ENCODE measurements around the gene HNF1A. TPM values are rescaled to one million over a fixed set of nuclear protein-coding genes. Genes with fewer than 3 reads are reported as not detected.

HNF1A gene
- total and polyA plus RNA-seq, 9 of the 15 experiments (the other 6 are each of a cell fraction or from before 2014, with no cell fraction given) = not detected

DNA sequence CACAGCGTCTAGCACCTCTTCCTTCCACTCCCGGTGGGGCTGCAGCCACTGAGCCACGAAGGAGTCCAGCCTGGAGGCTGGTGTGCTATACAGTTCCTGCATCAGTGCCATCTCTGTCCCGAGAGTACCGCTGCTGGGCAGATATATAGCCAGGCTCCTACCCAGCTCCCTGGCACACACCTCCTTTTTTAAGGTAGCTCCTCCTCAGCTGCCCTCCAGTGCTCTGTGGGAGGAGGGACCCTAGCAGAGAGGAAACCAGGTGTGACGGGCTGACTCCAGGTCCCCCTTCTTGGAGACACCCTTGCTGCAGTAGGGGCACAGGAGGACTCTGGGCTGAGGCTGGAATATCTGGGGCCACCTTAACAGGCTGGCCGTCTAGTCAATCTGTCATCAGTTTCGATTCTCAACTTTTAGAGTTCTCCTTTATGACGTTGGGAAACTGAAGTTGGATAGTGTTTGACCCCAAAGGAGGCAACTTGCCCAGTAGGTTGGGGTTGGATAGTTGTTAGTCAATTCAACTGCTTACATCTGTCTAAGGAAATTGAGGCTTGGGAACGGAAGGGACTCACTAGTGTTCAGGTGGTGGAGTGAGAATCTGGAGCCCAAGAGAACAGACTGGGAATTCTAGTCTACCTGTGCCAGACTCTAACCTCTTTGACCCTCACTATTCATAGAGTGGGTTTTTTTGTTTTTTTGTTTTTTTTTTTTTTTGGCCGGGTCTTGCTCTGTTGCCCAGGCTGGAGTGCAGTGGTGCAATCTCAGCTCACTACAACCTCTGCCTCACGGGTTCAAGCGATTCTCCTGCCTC, 60.7 kb downstream of the HNF1A start, which contains the start of gene OASL (continued):
- TF ChIP-seq, protein P1, sequence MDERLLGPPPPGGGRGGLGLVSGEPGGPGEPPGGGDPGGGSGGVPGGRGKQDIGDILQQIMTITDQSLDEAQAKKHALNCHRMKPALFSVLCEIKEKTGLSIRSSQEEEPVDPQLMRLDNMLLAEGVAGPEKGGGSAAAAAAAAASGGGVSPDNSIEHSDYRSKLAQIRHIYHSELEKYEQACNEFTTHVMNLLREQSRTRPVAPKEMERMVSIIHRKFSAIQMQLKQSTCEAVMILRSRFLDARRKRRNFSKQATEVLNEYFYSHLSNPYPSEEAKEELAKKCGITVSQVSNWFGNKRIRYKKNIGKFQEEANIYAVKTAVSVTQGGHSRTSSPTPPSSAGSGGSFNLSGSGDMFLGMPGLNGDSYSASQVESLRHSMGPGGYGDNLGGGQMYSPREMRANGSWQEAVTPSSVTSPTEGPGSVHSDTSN (CRISPR knock-in tag; IDR thresholded peaks at IDR 0.05; ENCODE audit: low read depth) = no peak
- TF ChIP-seq, protein P1 (tag; conservative IDR thresholded peaks at IDR 0.05; ENCODE audit: low read depth) = peak; percentile 80
- no peak for TF ChIP-seq PYGO2 (tag; IDR thresholded peaks at IDR 0.05)

DNA sequence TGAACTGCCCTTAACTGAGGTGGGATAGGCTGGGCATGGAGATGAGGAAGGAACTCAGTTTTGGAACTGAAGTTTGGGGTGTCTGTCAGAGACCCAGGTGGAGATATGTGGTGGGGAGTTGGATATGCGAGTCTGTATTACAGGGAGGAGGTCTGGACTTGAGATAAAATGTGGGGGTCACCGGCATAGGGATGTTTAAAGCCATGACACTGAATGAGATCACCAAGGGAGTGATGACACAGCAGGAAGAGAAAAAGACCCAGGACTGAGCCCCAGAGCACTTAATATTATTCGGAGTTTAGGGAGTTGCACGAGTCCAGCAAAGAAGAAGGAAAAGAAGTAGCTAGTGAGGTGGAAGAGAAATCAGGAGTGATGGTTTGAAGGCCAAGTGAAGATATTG, 64.7 kb downstream of the HNF1A start:
- Histone ChIP-seq H3K4me3 (no peak overlapping the region), H3K79me2 (ENCODE audit: control insufficient read depth, insufficient read depth, low read length) (no peaks in the 10 kb centered on the region), H3K9me3 (replicated peaks; ENCODE audit: control insufficient read depth, insufficient read depth, low read depth, low read length) (no peaks in the 10 kb centered on the region), H3K9me1 (ENCODE audit: control insufficient read depth, insufficient read depth, low read length) (no peaks in the 10 kb centered on the region), H3K27ac (ENCODE audit: extremely low read depth, low read depth, low read length) (no peak overlapping the region), H3K4me1 (replicated peaks in 1 of 2; ENCODE audit: control insufficient read depth in 2 of 2, insufficient read depth in 2 of 2, low read length in 2 of 2) (peaks cover 0 to 5% of the 10 kb centered on the region in 2 experiments; a peak in 1 of 5 replicates), H2AFZ (ENCODE audit: low read depth, low read length) (no peak overlapping the region), H3K4me2 (ENCODE audit: insufficient read depth, low read length) (no peak overlapping the region), H3K36me3 (ENCODE audit: control insufficient read depth, insufficient read depth, low read length) (no peaks in the 10 kb centered on the region), H3K9ac (ENCODE audit: insufficient read depth in 1 of 2, low read depth in 2 of 2, low read length in 2 of 2) (no peak overlapping the region), H4K20me1 (replicated peaks; ENCODE audit: control insufficient read depth, insufficient read depth, low read length) (peaks cover 3% of the 10 kb centered on the region; the same call in 1 of the 2 replicates), H3K27me3 (ENCODE audit: control insufficient read depth in 2 of 2, insufficient read depth in 2 of 2, low read length in 2 of 2) (peaks cover 15 to 26% of the 10 kb centered on the region in 2 experiments)
- ATAC-seq (no peak), DNase-seq (ENCODE audit: extremely low read depth in 1 of 4, low spot score in 3 of 4) (peak in 2 of 4 experiments; percentile 20 to 27), FAIRE-seq (no peak)
- ChIA-PET CTCF (ENCODE audit: low intra/inter-chr PET ratio) (no interaction called here), POLR2A (no interaction called here)
- in situ Hi-C loops (cut with MboI) (no loop called here), intact Hi-C loops (cut with micrococcal nuclease) (no loop called here)
- WGBS (ENCODE audit: insufficient coverage, low coverage, missing lambda C conversion rate) = 0% methylated on average over 4 of the region's 4 CpGs
- BruUV-seq (replicated peaks) = no TSS peak
- TF ChIP-seq, protein P2, sequence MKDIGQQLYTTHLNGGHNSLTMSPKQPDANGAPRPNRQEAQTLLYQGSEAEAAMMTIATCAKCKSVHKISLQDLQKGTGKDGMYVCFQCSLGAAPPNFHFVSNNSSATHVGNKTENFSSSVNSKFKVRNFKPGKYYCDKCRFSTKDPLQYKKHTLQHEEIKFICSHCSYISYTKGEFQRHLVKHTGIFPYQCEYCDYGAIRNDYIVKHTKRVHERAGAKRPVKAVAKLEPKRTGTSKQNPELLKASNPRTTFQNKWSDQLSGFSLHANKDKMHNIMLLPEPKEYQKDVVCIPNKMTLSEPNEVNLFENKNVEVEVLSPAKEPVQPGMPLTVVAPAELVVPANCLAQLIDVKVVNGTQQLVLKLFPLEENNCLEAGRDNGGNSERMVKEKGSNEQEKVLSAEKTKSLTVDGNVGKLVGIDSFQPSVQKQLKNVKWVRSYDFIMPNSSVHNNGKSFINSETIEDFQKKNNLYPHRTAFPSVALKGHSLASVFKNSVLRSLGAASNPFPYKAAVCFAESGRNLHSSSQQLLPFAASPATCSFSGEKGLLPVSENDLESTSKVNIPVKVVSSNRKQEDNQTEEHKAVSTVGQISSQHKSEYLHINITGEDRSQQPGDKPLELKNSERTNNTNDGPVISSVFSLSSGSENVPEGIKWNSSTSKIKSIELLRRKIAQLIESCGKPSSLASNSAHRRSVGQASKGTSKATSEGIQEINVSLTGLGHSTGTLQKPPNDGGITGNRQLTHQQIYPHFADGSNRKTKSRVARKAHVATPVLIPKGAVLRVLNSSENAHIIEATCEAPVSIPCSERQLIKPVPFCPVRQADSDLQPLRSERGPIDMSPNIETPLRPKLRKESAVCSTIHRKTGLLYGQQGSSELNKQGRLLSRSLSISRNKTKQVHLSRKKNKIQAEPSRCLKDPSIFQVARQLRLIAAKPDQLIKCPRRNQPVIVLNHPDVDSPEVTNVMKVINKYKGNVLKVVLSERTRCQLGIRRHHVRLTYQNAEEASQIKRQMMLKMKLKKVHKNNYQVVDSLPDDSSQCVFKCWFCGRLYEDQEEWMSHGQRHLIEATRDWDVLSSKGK (CRISPR knock-in tag; IDR thresholded peaks at IDR 0.05) = no peak
- TF ChIP-seq C11orf30 (IDR thresholded peaks at IDR 0.05; ENCODE audit: low read depth) (peak; percentile 77), RFX1 (IDR thresholded peaks at IDR 0.05) (no peak), XRCC3 (IDR thresholded peaks at IDR 0.05) (no peak), STAT5B (CRISPR knock-in tag; IDR thresholded peaks at IDR 0.05) (no peak), EZH2 (IDR thresholded peaks at IDR 0.05; ENCODE audit: borderline replicate concordance, low read depth, low read length) (no peak), ZNF778 (CRISPR knock-in tag; IDR thresholded peaks at IDR 0.05) (no peak), JUND (IDR thresholded peaks at IDR 0.05; ENCODE audit: borderline replicate concordance, low read depth, low read length) (peak; percentile 55; the same call in 1 of the 2 replicates), JUND (tag; IDR thresholded peaks at IDR 0.05; ENCODE audit: borderline replicate concordance, low read depth, low read length) (no peak)
- TF ChIP-seq, protein P3, sequence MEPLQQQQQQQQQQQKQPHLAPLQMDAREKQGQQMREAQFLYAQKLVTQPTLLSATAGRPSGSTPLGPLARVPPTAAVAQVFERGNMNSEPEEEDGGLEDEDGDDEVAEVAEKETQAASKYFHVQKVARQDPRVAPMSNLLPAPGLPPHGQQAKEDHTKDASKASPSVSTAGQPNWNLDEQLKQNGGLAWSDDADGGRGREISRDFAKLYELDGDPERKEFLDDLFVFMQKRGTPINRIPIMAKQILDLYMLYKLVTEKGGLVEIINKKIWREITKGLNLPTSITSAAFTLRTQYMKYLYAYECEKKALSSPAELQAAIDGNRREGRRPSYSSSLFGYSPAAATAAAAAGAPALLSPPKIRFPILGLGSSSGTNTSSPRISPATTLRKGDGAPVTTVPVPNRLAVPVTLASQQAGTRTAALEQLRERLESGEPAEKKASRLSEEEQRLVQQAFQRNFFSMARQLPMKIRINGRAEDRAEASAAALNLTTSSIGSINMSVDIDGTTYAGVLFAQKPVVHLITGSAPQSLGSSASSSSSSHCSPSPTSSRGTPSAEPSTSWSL (CRISPR knock-in tag; IDR thresholded peaks at IDR 0.05; ENCODE audit: borderline replicate concordance) = no peak

Data from K562 (cell line).